Uterus (tissue), 4 donors: ENCODE results near the gene DNAJB5. TPM values are rescaled to one million over a fixed set of nuclear protein-coding genes. Genes with fewer than 3 reads are reported as not detected.
A peak's percentile ranks its signal among the peaks of the same experiment; 100 is the strongest.

Source experiments
- DNase-seq, 2 donors: peaks; one replicate each; pipeline ENCODE4 v3.0.0-alpha.2; 2019 to 2020
- H3K27ac ChIP-seq, 2 donors: fragments of 200-600 bp; sonication (generic); 1 replicate in 1 of 2; 2 replicates in 1 of 2; pipeline ENCODE4 v1.5.1; 2016 to 2018
- H3K27me3 ChIP-seq, 2 donors: fragments of 200-600 bp; sonication (generic); one replicate each; pipeline ENCODE4 v1.5.1; 2018 to 2019; ENCODE audit warnings: control low read depth in 1 of 2
- H3K36me3 ChIP-seq, 2 donors: fragments of 200-600 bp; sonication (generic); one replicate each; pipeline ENCODE4 v1.5.1; 2019; ENCODE audit warnings: control low read depth in 1 of 2
- H3K4me1 ChIP-seq, 2 donors: fragments of 200-600 bp; sonication (generic); one replicate each; pipeline ENCODE4 v1.5.1; 2018 to 2019; ENCODE audit warnings: control low read depth in 1 of 2
- H3K4me3 ChIP-seq, 2 donors: fragments of 200-600 bp; sonication (generic); 1 replicate in 1 of 2; 2 replicates in 1 of 2; pipeline ENCODE4 v1.5.1; 2018 to 2019; ENCODE audit warnings: mild to moderate bottlenecking in 1 of 2
- H3K9me3 ChIP-seq, 2 donors: fragments of 200-600 bp; sonication (generic); one replicate each; pipeline ENCODE4 v1.5.1; 2019; ENCODE audit warnings: control low read depth in 1 of 2
- POLR2A ChIP-seq, 2 donors: fragments of 450-650 bp; IDR thresholded peaks; one replicate each; pipeline ENCODE4 v1.6.1; 2016; ENCODE audit warnings: antibody characterized with exemption in 2 of 2, mild to moderate bottlenecking in 1 of 2, moderate library complexity in 1 of 2
- intact Hi-C: fragments of 100-400 bp; cut with DNase I; formaldehyde crosslinking; loops from one replicate; pipeline ENCODE4 v1.15.1; 2023; ENCODE audit warnings: low total_unique reads
- total RNA-seq, 4 donors: library from RNA; depleted of rRNA in 3 of 4; stranded (reverse); fragments of >200 nt in 3 of 4; gene quantifications; one replicate each; pipeline versions ENCODE4 v1.1.0 to v1.2.4, GENCODE V29; 2014 to 2023
- TF ChIP-seq, protein P1 (sequence below), 4 experiments: fragments of 200-600 bp in 2 of 4; fragments of 450-650 bp in 2 of 4; sonication (generic) in 2 of 4; IDR thresholded peaks; one replicate each; pipeline ENCODE4 v1.5.1; 2016 to 2019; ENCODE audit warnings: antibody characterized with exemption in 4 of 4, mild to moderate bottlenecking in 2 of 4, moderate library complexity in 1 of 4
- donor health status: DM: yes; HTN: yes; CAD: no.

DNAJB5 gene
- total RNA-seq, 4 donors from 2014 or later, result 9.7 to 45.0 (median 25.1) TPM

DNA sequence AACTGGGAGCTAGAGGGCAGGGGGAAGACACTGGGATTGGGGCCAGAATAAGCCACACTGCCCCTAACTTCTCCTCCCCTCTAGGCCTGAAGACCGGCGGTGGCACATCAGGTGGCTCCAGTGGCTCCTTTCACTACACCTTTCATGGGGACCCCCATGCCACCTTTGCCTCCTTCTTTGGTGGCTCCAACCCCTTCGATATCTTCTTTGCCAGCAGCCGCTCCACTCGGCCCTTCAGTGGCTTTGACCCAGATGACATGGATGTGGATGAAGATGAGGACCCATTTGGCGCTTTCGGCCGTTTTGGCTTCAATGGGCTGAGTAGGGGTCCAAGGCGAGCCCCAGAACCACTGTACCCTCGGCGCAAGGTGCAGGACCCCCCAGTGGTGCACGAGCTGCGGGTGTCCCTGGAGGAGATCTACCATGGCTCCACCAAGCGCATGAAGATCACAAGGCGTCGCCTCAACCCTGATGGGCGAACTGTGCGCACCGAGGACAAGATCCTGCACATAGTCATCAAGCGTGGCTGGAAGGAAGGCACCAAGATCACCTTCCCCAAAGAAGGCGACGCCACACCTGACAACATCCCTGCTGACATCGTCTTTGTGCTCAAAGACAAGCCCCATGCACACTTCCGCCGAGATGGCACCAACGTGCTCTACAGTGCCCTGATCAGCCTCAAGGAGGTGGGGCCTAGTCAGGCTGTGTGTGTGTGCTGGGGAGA lies 6.8 kb downstream of the DNAJB5 start:
- Histone ChIP-seq H3K9me3 (no peaks in the 10 kb centered on the region), H3K27ac (peak overlapping the region in 1 of 2 donors; percentile 100), H3K27me3 (no peaks in the 10 kb centered on the region), H3K4me1 (peaks cover 6 to 20% of the 10 kb centered on the region in 2 donors), H3K36me3 (no peaks in the 10 kb centered on the region), H3K4me3 (no peak overlapping the region)
- TF ChIP-seq POLR2A (IDR thresholded peaks at IDR 0.05), result no peak
- TF ChIP-seq, protein P1, sequence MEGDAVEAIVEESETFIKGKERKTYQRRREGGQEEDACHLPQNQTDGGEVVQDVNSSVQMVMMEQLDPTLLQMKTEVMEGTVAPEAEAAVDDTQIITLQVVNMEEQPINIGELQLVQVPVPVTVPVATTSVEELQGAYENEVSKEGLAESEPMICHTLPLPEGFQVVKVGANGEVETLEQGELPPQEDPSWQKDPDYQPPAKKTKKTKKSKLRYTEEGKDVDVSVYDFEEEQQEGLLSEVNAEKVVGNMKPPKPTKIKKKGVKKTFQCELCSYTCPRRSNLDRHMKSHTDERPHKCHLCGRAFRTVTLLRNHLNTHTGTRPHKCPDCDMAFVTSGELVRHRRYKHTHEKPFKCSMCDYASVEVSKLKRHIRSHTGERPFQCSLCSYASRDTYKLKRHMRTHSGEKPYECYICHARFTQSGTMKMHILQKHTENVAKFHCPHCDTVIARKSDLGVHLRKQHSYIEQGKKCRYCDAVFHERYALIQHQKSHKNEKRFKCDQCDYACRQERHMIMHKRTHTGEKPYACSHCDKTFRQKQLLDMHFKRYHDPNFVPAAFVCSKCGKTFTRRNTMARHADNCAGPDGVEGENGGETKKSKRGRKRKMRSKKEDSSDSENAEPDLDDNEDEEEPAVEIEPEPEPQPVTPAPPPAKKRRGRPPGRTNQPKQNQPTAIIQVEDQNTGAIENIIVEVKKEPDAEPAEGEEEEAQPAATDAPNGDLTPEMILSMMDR (IDR thresholded peaks at IDR 0.05), result no peak
- intact Hi-C loops, result no loop called here
- no peak for DNase-seq

GRCh38 chr9:34996905-34997279 lies 7.3 kb downstream of the DNAJB5 start:
- intact Hi-C loops, result no loop called here
- H3K36me3 ChIP-seq, result no peaks in the 10 kb centered on the region
- no peak for TF ChIP-seq POLR2A (IDR thresholded peaks at IDR 0.05)
- TF ChIP-seq, protein P1 (IDR thresholded peaks at IDR 0.05), result no peak
- H3K27me3 ChIP-seq, result no peaks in the 10 kb centered on the region
- H3K4me3 ChIP-seq, result no peak overlapping the region
- peaks cover 3 to 15% of the 10 kb centered on the region in 2 donors for H3K4me1 ChIP-seq
- H3K27ac ChIP-seq, result no peak overlapping the region
- DNase-seq, result no peak
- no peaks in the 10 kb centered on the region for H3K9me3 ChIP-seq

DNA sequence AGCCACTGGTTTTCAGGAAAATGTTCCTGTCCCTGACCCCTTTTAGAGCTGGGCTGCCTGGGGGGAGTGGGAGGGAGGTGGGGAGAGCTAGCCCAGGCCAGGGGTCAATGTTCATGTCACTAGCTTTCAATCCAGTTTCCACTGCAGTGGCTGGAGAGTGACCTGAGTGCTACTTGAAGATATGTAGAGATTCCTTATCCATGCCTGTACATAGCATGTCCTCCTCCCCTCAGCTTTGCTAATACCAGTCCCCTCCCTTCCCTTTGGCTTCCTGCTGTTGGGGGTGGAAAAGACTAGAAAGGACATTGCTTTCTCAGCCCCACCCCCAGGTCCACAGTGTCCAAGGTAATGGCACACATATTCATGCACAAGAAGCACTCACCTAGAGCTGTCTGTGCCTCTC lies 7.8 kb downstream of the DNAJB5 start:
- no peaks in the 10 kb centered on the region for H3K36me3 ChIP-seq
- no peak for TF ChIP-seq POLR2A (IDR thresholded peaks at IDR 0.05)
- TF ChIP-seq, protein P1 (IDR thresholded peaks at IDR 0.05), result no peak
- intact Hi-C loops, result no loop called here
- H3K27me3 ChIP-seq, result no peaks in the 10 kb centered on the region
- no peak overlapping the region for H3K4me3 ChIP-seq
- no peak for DNase-seq
- peaks cover 0 to 12% of the 10 kb centered on the region in 2 donors for H3K4me1 ChIP-seq
- H3K9me3 ChIP-seq, result no peaks in the 10 kb centered on the region
- H3K27ac ChIP-seq, result no peak overlapping the region

GRCh38 chr9:34998266-34998665 lies 8.7 kb downstream of the DNAJB5 start:
- TF ChIP-seq, protein P1 (IDR thresholded peaks at IDR 0.05), result no peak
- TF ChIP-seq POLR2A (IDR thresholded peaks at IDR 0.05), result no peak
- no peak overlapping the region for H3K27ac ChIP-seq
- H3K27me3 ChIP-seq, result no peaks in the 10 kb centered on the region
- H3K4me1 ChIP-seq, result peaks cover 0 to 7% of the 10 kb centered on the region in 2 donors
- DNase-seq, result no peak
- H3K4me3 ChIP-seq, result no peak overlapping the region
- no peaks in the 10 kb centered on the region for H3K9me3 ChIP-seq
- intact Hi-C loops, result no loop called here
- no peaks in the 10 kb centered on the region for H3K36me3 ChIP-seq

GRCh38 chr9:34999576-34999975 lies 10.0 kb downstream of the DNAJB5 start:
- Histone ChIP-seq H3K27me3 (no peaks in the 10 kb centered on the region), H3K27ac (no peak overlapping the region), H3K36me3 (no peaks in the 10 kb centered on the region), H3K4me3 (no peak overlapping the region), H3K4me1 (peaks cover 0 to 7% of the 10 kb centered on the region in 2 donors), H3K9me3 (no peaks in the 10 kb centered on the region)
- intact Hi-C loops, result no loop called here
- TF ChIP-seq, protein P1 (IDR thresholded peaks at IDR 0.05), result no peak
- TF ChIP-seq POLR2A (IDR thresholded peaks at IDR 0.05), result no peak
- no peak for DNase-seq
